Fibroblast of lung (primary cell): ENCODE results near the gene GRIN2A. TPM values are rescaled to one million over a fixed set of nuclear protein-coding genes. Genes with fewer than 3 reads are reported as not detected.

Experiments used
- DNase-seq, 2 donors: peaks; one replicate each; pipeline versions ENCODE4 v3.0.0 to v3.0.0-alpha.2; 2010; ENCODE audit warnings: low read depth in 2 of 2
- H2AFZ ChIP-seq: 2 replicates; pipeline ENCODE4 v1.5.1; 2012; ENCODE audit warnings: low read length, control low read depth, inconsistent platforms
- H3K27ac ChIP-seq: 2 replicates; pipeline ENCODE4 v1.5.1; 2011; ENCODE audit warnings: low read length, control low read depth; ENCODE audit not compliant: insufficient read depth
- H3K27me3 ChIP-seq: 2 replicates; pipeline ENCODE4 v1.5.1; 2011; ENCODE audit warnings: mild to moderate bottlenecking, low read length; ENCODE audit not compliant: control insufficient read depth, insufficient read depth
- H3K36me3 ChIP-seq: 2 replicates; pipeline ENCODE4 v1.5.1; 2011; ENCODE audit warnings: low read length; ENCODE audit not compliant: control insufficient read depth, insufficient read depth
- H3K4me1 ChIP-seq: 2 replicates; pipeline ENCODE4 v1.5.1; 2011; ENCODE audit warnings: low read length; ENCODE audit not compliant: control insufficient read depth, insufficient read depth; ENCODE audit errors: extremely low read depth
- H3K4me2 ChIP-seq: 2 replicates; pipeline ENCODE4 v1.5.1; 2011; ENCODE audit warnings: low read length, control low read depth; ENCODE audit not compliant: insufficient read depth; ENCODE audit errors: extremely low read depth
- H3K4me3 ChIP-seq, 4 experiments: fragments of 200-600 bp in 1 of 4; sonication (generic) in 1 of 4; replicated peaks in 1 of 4; 2 replicates each; pipeline ENCODE4 v1.5.1; 2011 to 2016; ENCODE audit warnings: low read length in 4 of 4, low read depth in 3 of 4, mild to moderate bottlenecking in 3 of 4, control low read depth in 2 of 4, inconsistent platforms in 1 of 4, mixed read lengths in 1 of 4; ENCODE audit not compliant: insufficient read depth in 1 of 4; ENCODE audit errors: control extremely low read depth in 1 of 4
- H3K79me2 ChIP-seq: 2 replicates; pipeline ENCODE4 v1.5.1; 2012; ENCODE audit warnings: mild to moderate bottlenecking, low read length, inconsistent platforms; ENCODE audit not compliant: control insufficient read depth, insufficient read depth
- H3K9ac ChIP-seq: 2 replicates; pipeline ENCODE4 v1.5.1; 2011; ENCODE audit warnings: mild to moderate bottlenecking, low read length, control low read depth; ENCODE audit not compliant: insufficient read depth
- H3K9me3 ChIP-seq: 2 replicates; pipeline ENCODE4 v1.5.1; 2012; ENCODE audit warnings: low read depth, low read length; ENCODE audit not compliant: control insufficient read depth, insufficient read depth
- H4K20me1 ChIP-seq: 2 replicates; pipeline ENCODE4 v1.5.1; 2011; ENCODE audit warnings: low read length; ENCODE audit not compliant: control insufficient read depth, insufficient read depth; ENCODE audit errors: extremely low read depth
- EZH2 ChIP-seq: IDR thresholded peaks from 2 replicates; pipeline ENCODE4 v1.5.1; 2012; ENCODE audit warnings: low read length, control low read depth, mild to moderate bottlenecking; ENCODE audit errors: missing control alignments
- polyA plus RNA-seq, 2 donors: library from polyadenylated mRNA; depleted of rRNA in 1 of 2; stranded (reverse) in 1 of 2; unstranded in 1 of 2; fragments of >200 nt; gene quantifications; 2 replicates each; pipeline ENCODE4 v1.2.1, GENCODE V29; 2011 to 2012; ENCODE audit warnings: missing spikeins in 1 of 2
- total RNA-seq: library from RNA; depleted of rRNA; stranded (reverse); fragments of >200 nt; gene quantifications from 2 replicates; pipeline ENCODE4 v1.2.1, GENCODE V29; 2014
- TF ChIP-seq, protein P1 (sequence below), 2 donors: IDR thresholded peaks in 1 of 2; conservative IDR thresholded peaks in 1 of 2; 1 replicate in 1 of 2; 2 replicates in 1 of 2; pipeline ENCODE4 v1.5.1; 2011 to 2012; ENCODE audit warnings: low read length in 2 of 2, control low read depth in 1 of 2, inconsistent platforms in 1 of 2, low read depth in 1 of 2, mild to moderate bottlenecking in 1 of 2

GRIN2A gene
- total and polyA plus RNA-seq, 2 donors (not counting 1 experiment from before 2014, with no cell fraction given): 0.15 to 0.33 TPM

DNA sequence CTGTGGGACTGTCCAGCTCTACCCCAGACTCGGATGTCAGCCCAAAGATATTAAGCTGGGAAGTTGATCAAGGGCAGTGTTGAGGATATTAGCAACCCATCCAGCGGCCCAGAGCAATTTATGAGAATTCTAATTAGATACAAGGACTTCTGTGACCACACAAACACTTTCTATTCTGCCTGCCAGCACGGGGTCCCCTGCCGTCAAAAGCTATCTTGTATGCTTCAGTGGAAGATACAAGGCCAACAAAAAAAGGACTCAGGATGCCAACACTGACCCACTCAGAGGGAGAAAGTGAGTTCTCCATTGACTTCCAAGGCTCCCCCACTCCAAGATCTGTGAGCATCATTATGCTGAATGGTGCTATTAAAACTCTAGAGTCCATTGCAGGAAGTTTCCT, 390.7 kb downstream of the GRIN2A start:
- H3K27ac ChIP-seq: no peak overlapping the region
- H4K20me1 ChIP-seq: no peaks in the 10 kb centered on the region
- no peaks in the 10 kb centered on the region for H3K79me2 ChIP-seq
- no peaks in the 10 kb centered on the region for H3K4me1 ChIP-seq
- no peak overlapping the region for H3K4me2 ChIP-seq
- H3K27me3 ChIP-seq: no peaks in the 10 kb centered on the region
- no peak overlapping the region for H3K9ac ChIP-seq
- no peak overlapping the region for H3K4me3 ChIP-seq
- DNase-seq: no peak
- H3K36me3 ChIP-seq: no peaks in the 10 kb centered on the region
- no peak for TF ChIP-seq EZH2
- no peaks in the 10 kb centered on the region for H3K9me3 ChIP-seq
- no peak overlapping the region for H2AFZ ChIP-seq

DNA sequence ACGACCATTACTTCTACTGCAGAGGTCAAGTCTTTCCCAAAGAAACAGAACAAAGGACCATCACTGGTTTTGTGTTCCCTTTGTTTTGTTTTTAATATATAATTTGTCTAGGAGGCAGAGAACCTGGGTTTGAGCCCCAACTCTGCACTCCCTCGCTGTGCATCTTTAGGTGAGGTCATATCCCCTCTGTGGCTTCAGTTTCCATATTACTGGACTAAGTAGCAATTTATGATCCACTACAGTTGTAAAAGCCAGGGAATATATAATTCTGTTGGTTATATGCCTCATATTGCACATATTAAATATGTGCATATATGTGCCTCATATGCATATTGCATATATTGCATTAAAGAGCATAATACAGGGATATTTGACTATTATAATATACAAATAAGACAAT, 392.0 kb downstream of the GRIN2A start:
- no peak for TF ChIP-seq EZH2
- TF ChIP-seq, protein P1, sequence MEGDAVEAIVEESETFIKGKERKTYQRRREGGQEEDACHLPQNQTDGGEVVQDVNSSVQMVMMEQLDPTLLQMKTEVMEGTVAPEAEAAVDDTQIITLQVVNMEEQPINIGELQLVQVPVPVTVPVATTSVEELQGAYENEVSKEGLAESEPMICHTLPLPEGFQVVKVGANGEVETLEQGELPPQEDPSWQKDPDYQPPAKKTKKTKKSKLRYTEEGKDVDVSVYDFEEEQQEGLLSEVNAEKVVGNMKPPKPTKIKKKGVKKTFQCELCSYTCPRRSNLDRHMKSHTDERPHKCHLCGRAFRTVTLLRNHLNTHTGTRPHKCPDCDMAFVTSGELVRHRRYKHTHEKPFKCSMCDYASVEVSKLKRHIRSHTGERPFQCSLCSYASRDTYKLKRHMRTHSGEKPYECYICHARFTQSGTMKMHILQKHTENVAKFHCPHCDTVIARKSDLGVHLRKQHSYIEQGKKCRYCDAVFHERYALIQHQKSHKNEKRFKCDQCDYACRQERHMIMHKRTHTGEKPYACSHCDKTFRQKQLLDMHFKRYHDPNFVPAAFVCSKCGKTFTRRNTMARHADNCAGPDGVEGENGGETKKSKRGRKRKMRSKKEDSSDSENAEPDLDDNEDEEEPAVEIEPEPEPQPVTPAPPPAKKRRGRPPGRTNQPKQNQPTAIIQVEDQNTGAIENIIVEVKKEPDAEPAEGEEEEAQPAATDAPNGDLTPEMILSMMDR (conservative IDR thresholded peaks at IDR 0.05 in 1 of 2, IDR thresholded peaks at IDR 0.05 in 1 of 2; ENCODE audit: low read depth in 1 of 2, low read length in 2 of 2): no peak
- H3K4me1 ChIP-seq: no peaks in the 10 kb centered on the region
- H4K20me1 ChIP-seq: no peaks in the 10 kb centered on the region
- H3K27me3 ChIP-seq: no peaks in the 10 kb centered on the region
- no peaks in the 10 kb centered on the region for H3K36me3 ChIP-seq
- H3K9me3 ChIP-seq: no peaks in the 10 kb centered on the region
- H2AFZ ChIP-seq: no peak overlapping the region
- no peak overlapping the region for H3K9ac ChIP-seq
- H3K4me2 ChIP-seq: no peak overlapping the region
- no peak overlapping the region for H3K4me3 ChIP-seq
- no peak for DNase-seq
- H3K79me2 ChIP-seq: no peaks in the 10 kb centered on the region
- H3K27ac ChIP-seq: no peak overlapping the region

DNA sequence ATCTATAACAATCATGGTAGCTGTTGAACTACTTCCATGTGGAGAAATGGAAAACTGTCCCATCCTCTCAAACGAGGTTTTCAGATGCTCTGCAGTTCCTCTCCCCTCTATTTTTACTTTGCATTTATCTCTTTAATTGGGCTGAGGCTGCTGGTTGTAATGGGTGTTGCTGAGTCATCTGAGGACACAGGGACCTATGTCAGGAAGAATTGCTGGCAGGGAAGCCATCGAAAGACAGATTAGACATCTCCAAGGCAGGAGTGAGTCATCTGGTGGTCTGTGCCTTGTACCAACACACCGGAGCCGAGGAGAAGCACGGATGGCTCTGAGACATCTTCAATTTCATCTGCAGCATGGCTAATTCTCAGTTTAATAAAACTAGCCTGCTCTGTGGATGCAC, 394.5 kb downstream of the GRIN2A start:
- peak in 1 of 2 donors; percentile 48 for DNase-seq
- H3K4me1 ChIP-seq: no peaks in the 10 kb centered on the region
- H3K9me3 ChIP-seq: no peaks in the 10 kb centered on the region
- TF ChIP-seq EZH2: no peak
- TF ChIP-seq, protein P1 (conservative IDR thresholded peaks at IDR 0.05 in 1 of 2, IDR thresholded peaks at IDR 0.05 in 1 of 2; ENCODE audit: low read depth in 1 of 2, low read length in 2 of 2): no peak
- no peak overlapping the region for H2AFZ ChIP-seq
- H3K4me3 ChIP-seq: no peak overlapping the region
- H4K20me1 ChIP-seq: no peaks in the 10 kb centered on the region
- no peaks in the 10 kb centered on the region for H3K36me3 ChIP-seq
- no peaks in the 10 kb centered on the region for H3K27me3 ChIP-seq
- H3K79me2 ChIP-seq: no peaks in the 10 kb centered on the region
- H3K9ac ChIP-seq: no peak overlapping the region
- no peak overlapping the region for H3K27ac ChIP-seq
- H3K4me2 ChIP-seq: no peak overlapping the region
